OCI-LY7 (cell line): Measurements from ENCODE around the gene ATP9B. TPM values are rescaled to one million over a fixed set of nuclear protein-coding genes. Genes with fewer than 3 reads are reported as not detected.

Experiments
- BruUV-seq: library from RNA; stranded (reverse); fragments of 400-500 nt; replicated peaks from 2 replicates; lab custom pipeline; 2021; lab: Mats Ljungman, UMichigan
- CTCF ChIA-PET: fragments of 300-600 bp; sonication (Branson Sonifier 250); formaldehyde crosslinking; loops from one replicate; lab custom pipeline; 2022; ENCODE audit warnings: antibody characterized with exemption; ENCODE audit not compliant: unreplicated experiment; lab: Charles Lee
- POLR2A ChIA-PET: fragments of 300-600 bp; sonication (Branson Sonifier 250); formaldehyde crosslinking; loops from one replicate; lab custom pipeline; 2022; ENCODE audit warnings: antibody characterized with exemption; lab: Charles Lee
- DNase-seq: peaks from one replicate; pipeline ENCODE4 v3.0.0-alpha.2; 2015; ENCODE audit warnings: low spot score
- H2AFZ ChIP-seq: fragments of 200-600 bp; sonication (generic), shearing (Covaris generic); 2 replicates; pipeline ENCODE4 v1.6.1; 2014; ENCODE audit warnings: mild to moderate bottlenecking, antibody characterized with exemption, low read length, moderate library complexity
- H3K27ac ChIP-seq: fragments of 200-600 bp; sonication (generic); 2 replicates; pipeline ENCODE4 v1.5.1; 2014; ENCODE audit warnings: mixed run types, low read depth, mild to moderate bottlenecking, moderate library complexity, low read length, inconsistent platforms; ENCODE audit not compliant: poor library complexity, severe bottlenecking
- H3K36me3 ChIP-seq: fragments of 200-600 bp; sonication (generic); 2 replicates; pipeline ENCODE4 v1.6.1; 2014; ENCODE audit warnings: mild to moderate bottlenecking, antibody characterized with exemption, low read length, moderate library complexity, mixed read lengths; ENCODE audit not compliant: insufficient read depth
- H3K4me1 ChIP-seq: fragments of 200-600 bp; sonication (generic); 2 replicates; pipeline ENCODE4 v1.5.1; 2014; ENCODE audit warnings: mild to moderate bottlenecking, low read length; ENCODE audit not compliant: insufficient read depth, poor library complexity, severe bottlenecking
- H3K4me2 ChIP-seq: fragments of 200-600 bp; sonication (generic); 2 replicates; pipeline ENCODE4 v1.6.1; 2014; ENCODE audit warnings: mild to moderate bottlenecking, low read length
- H3K4me3 ChIP-seq: fragments of 200-600 bp; sonication (generic); 2 replicates; pipeline ENCODE4 v1.5.1; 2014; ENCODE audit warnings: mild to moderate bottlenecking, low read depth, low read length; ENCODE audit not compliant: poor library complexity, severe bottlenecking
- H3K79me2 ChIP-seq: fragments of 200-600 bp; sonication (generic); 2 replicates; pipeline ENCODE4 v1.6.1; 2016; ENCODE audit warnings: low read depth, mild to moderate bottlenecking, low read length, moderate library complexity, mixed read lengths; ENCODE audit not compliant: insufficient read depth
- H3K9me2 ChIP-seq: fragments of 200-600 bp; sonication (generic); 2 replicates; pipeline ENCODE4 v1.6.1; 2016; ENCODE audit warnings: mild to moderate bottlenecking, low read length, mixed read lengths; ENCODE audit not compliant: insufficient read depth
- H3K9me3 ChIP-seq: fragments of 200-600 bp; sonication (generic); 2 replicates; pipeline ENCODE4 v1.6.1; 2014; ENCODE audit warnings: mild to moderate bottlenecking, mixed run types, low read length, mixed read lengths
- H4K20me1 ChIP-seq: fragments of 200-600 bp; sonication (generic); 2 replicates; pipeline ENCODE4 v1.6.1; 2014; ENCODE audit warnings: mild to moderate bottlenecking, antibody characterized with exemption, low read length, moderate library complexity, mixed read lengths; ENCODE audit not compliant: insufficient read depth
- CTCF ChIP-seq: fragments of 200-600 bp; sonication (generic); conservative IDR thresholded peaks from 2 replicates; pipeline ENCODE4 v1.5.1; 2014; ENCODE audit warnings: mild to moderate bottlenecking, antibody characterized with exemption, low read length, moderate library complexity, mixed read lengths
- EZH2phosphoT487 ChIP-seq: fragments of 200-600 bp; sonication (generic); IDR thresholded peaks from 2 replicates; pipeline ENCODE4 v1.6.1; 2018; ENCODE audit warnings: low read depth, borderline replicate concordance, mild to moderate bottlenecking, mixed run types, antibody characterized with exemption, low read length, moderate library complexity, mixed read lengths
- intact Hi-C: fragments of 100-400 bp; cut with micrococcal nuclease; formaldehyde crosslinking; loops from one replicate; pipeline ENCODE4 v1.10.0; 2022; ENCODE audit not compliant: unreplicated experiment
- total RNA-seq, 2 experiments: library from RNA; depleted of rRNA in 1 of 2; stranded (reverse); fragments of >200 nt in 1 of 2; shearing (Covaris generic) in 1 of 2; gene quantifications; 2 replicates each; pipeline ENCODE4 v1.2.3, GENCODE V29; 2014 to 2022

ATP9B gene
- total RNA-seq, 2 experiments from 2014 or later = 27.1 to 36.4 TPM

GRCh38 chr18:79424880-79425568, 355.8 kb downstream of the ATP9B start:
- no TSS peak for BruUV-seq
- intact Hi-C loops = no loop called here
- POLR2A ChIA-PET = no interaction called here
- no peak overlapping the region for H3K27ac ChIP-seq
- H3K4me2 ChIP-seq = no peak overlapping the region
- H3K79me2 ChIP-seq = peaks cover 4% of the 10 kb centered on the region; the same call in 1 of the 2 replicates
- no peaks in the 10 kb centered on the region for H3K9me3 ChIP-seq
- no peaks in the 10 kb centered on the region; the same call in 1 of the 2 replicates for H4K20me1 ChIP-seq
- no peaks in the 10 kb centered on the region for H3K9me2 ChIP-seq
- H3K4me1 ChIP-seq = no peaks in the 10 kb centered on the region
- peaks cover 25% of the 10 kb centered on the region for H3K36me3 ChIP-seq
- no peak for DNase-seq
- CTCF ChIA-PET = no interaction called here
- no peak for TF ChIP-seq EZH2phosphoT487
- no peak for TF ChIP-seq CTCF
- no peak overlapping the region for H3K4me3 ChIP-seq
- no peak overlapping the region for H2AFZ ChIP-seq

GRCh38 chr18:79425569-79425886, 356.3 kb downstream of the ATP9B start:
- Histone ChIP-seq H2AFZ (no peak overlapping the region), H3K27ac (no peak overlapping the region), H3K79me2 (peaks cover 4% of the 10 kb centered on the region; the same call in 1 of the 2 replicates), H3K4me3 (no peak overlapping the region), H3K36me3 (peaks cover 23% of the 10 kb centered on the region), H4K20me1 (no peaks in the 10 kb centered on the region; the same call in 1 of the 2 replicates), H3K4me2 (no peak overlapping the region), H3K9me3 (no peaks in the 10 kb centered on the region), H3K4me1 (no peaks in the 10 kb centered on the region), H3K9me2 (no peaks in the 10 kb centered on the region)
- intact Hi-C loops = no loop called here
- DNase-seq = no peak
- POLR2A ChIA-PET = no interaction called here
- CTCF ChIA-PET = no interaction called here
- TF ChIP-seq CTCF (no peak), EZH2phosphoT487 (no peak)
- no TSS peak for BruUV-seq
